Spleen (tissue), 11 donors: ENCODE measurements around the gene KLHL42. TPM values are rescaled to one million over a fixed set of nuclear protein-coding genes. Genes with fewer than 3 reads are reported as not detected.

Experiments
- DNase-seq: peaks from one replicate; pipeline ENCODE4 v3.0.0-alpha.2; 2020
- H3K27ac ChIP-seq, 8 donors: fragments of 200-600 bp; sonication (generic) in 7 of 8; 1 replicate in 4 of 8; 2 replicates in 4 of 8; pipeline versions ENCODE4 v1.5.0 to v1.8.0; 2016 to 2021; ENCODE audit warnings: inconsistent platforms in 4 of 8, mild to moderate bottlenecking in 4 of 8, moderate library complexity in 1 of 8
- H3K27me3 ChIP-seq, 7 donors: fragments of 200-600 bp; sonication (generic) in 6 of 7; replicated peaks in 1 of 7; 1 replicate in 4 of 7; 2 replicates in 3 of 7; pipeline versions ENCODE4 v1.5.0 to v1.8.0; 2016 to 2021; ENCODE audit warnings: inconsistent platforms in 3 of 7, mild to moderate bottlenecking in 1 of 7
- H3K36me3 ChIP-seq, 6 donors: fragments of 200-600 bp; sonication (generic) in 5 of 6; 1 replicate in 4 of 6; 2 replicates in 2 of 6; pipeline versions ENCODE4 v1.5.0 to v1.8.0; 2016 to 2021; ENCODE audit warnings: inconsistent platforms in 2 of 6
- H3K4me1 ChIP-seq, 6 donors: fragments of 200-600 bp; sonication (generic) in 5 of 6; 1 replicate in 3 of 6; 2 replicates in 3 of 6; pipeline versions ENCODE4 v1.5.0 to v1.8.0; 2016 to 2021; ENCODE audit warnings: inconsistent platforms in 3 of 6
- H3K4me3 ChIP-seq, 8 donors: fragments of 200-600 bp; sonication (generic) in 7 of 8; 1 replicate in 4 of 8; 2 replicates in 4 of 8; pipeline versions ENCODE4 v1.5.0 to v1.8.0; 2016 to 2021; ENCODE audit warnings: inconsistent platforms in 4 of 8, mild to moderate bottlenecking in 4 of 8, moderate library complexity in 2 of 8
- H3K9me3 ChIP-seq, 8 donors: fragments of 200-600 bp; sonication (generic) in 7 of 8; 1 replicate in 4 of 8; 2 replicates in 4 of 8; pipeline versions ENCODE4 v1.5.0 to v1.8.0; 2016 to 2021; ENCODE audit warnings: inconsistent platforms in 4 of 8
- POLR2A ChIP-seq, 3 donors: fragments of 450-650 bp; IDR thresholded peaks; one replicate each; pipeline ENCODE4 v1.5.1; 2017; ENCODE audit warnings: antibody characterized with exemption in 3 of 3, mild to moderate bottlenecking in 1 of 3
- POLR2AphosphoS5 ChIP-seq, 3 donors: sonication (generic); formaldehyde crosslinking; IDR thresholded peaks; one replicate each; pipeline ENCODE4 v1.5.1; 2017; ENCODE audit warnings: antibody characterized with exemption in 3 of 3
- WGBS, 5 donors: extraction: QIAGEN DNeasy Blood & Tissue Kit in 3 of 5; methylation state at CpG; one replicate each; pipeline versions ENCODE4 v1.1.5 to v1.1.7; 2013 to 2018; 5-methylcytosine and 5-hydroxymethylcytosine counted together
- intact Hi-C: fragments of 100-400 bp; cut with DNase I; formaldehyde crosslinking; loops from one replicate; pipeline ENCODE4 v1.15.0; 2023; ENCODE audit warnings: low total_unique reads
- polyA plus RNA-seq, 3 donors: library from polyadenylated mRNA; stranded (reverse); fragments of 200-250 nt; gene quantifications; one replicate each; pipeline ENCODE4 v1.2.1, GENCODE V29; 2013
- total RNA-seq, 7 donors: library from RNA; depleted of rRNA in 3 of 7; stranded (reverse); fragments of >200 nt in 3 of 7; fragmentation: NEBNext Ultra II Directional in 4 of 7; extraction: Animal tissue kit (Norgen Biotek cat#: 25700) in 4 of 7; gene quantifications; one replicate each; pipeline versions ENCODE4 v1.1.0 to v1.2.1, GENCODE V29; 2016 to 2021
- TF ChIP-seq, protein P1 (sequence below), 11 experiments: fragments of 200-600 bp in 7 of 11; fragments of 450-650 bp in 4 of 11; sonication (generic) in 4 of 11; IDR thresholded peaks in 8 of 11; conservative IDR thresholded peaks in 3 of 11; 1 replicate in 7 of 11; 2 replicates in 4 of 11; pipeline versions ENCODE4 v1.4.0 to v1.8.0; 2016 to 2021; ENCODE audit warnings: antibody characterized with exemption in 11 of 11, inconsistent platforms in 4 of 11, mild to moderate bottlenecking in 1 of 11
- donor health status: healthy with polysubstance abuse.
- donor health status: DM: no; HTN: no; CAD: no; lungs with moderate emphysema.
- donor health status: DM: no; HTN: no; CAD: no.
- donor health status: Bipolar disorder and iron deficiency.
- donor health status: healthy.
- donor health status: DM: no; HTN: no; CAD: no.
- donor health status: DM: yes; HTN: yes; CAD: no.

Gene KLHL42
- total and polyA plus RNA-seq, 10 donors: 4.4 to 24.9 (median 16.7) TPM

- Histone ChIP-seq H3K36me3 (peaks cover 0 to 6% (median 0%) of the 10 kb centered on the region in 6 donors), H3K4me3 (no peak overlapping the region), H3K9me3 (no peaks in the 10 kb centered on the region), H3K4me1 (no peaks in the 10 kb centered on the region), H3K27ac (no peak overlapping the region), H3K27me3 (no peaks in the 10 kb centered on the region)
- no peak for DNase-seq
- TF ChIP-seq POLR2AphosphoS5 (IDR thresholded peaks at IDR 0.05): no peak
- TF ChIP-seq, protein P1, sequence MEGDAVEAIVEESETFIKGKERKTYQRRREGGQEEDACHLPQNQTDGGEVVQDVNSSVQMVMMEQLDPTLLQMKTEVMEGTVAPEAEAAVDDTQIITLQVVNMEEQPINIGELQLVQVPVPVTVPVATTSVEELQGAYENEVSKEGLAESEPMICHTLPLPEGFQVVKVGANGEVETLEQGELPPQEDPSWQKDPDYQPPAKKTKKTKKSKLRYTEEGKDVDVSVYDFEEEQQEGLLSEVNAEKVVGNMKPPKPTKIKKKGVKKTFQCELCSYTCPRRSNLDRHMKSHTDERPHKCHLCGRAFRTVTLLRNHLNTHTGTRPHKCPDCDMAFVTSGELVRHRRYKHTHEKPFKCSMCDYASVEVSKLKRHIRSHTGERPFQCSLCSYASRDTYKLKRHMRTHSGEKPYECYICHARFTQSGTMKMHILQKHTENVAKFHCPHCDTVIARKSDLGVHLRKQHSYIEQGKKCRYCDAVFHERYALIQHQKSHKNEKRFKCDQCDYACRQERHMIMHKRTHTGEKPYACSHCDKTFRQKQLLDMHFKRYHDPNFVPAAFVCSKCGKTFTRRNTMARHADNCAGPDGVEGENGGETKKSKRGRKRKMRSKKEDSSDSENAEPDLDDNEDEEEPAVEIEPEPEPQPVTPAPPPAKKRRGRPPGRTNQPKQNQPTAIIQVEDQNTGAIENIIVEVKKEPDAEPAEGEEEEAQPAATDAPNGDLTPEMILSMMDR (IDR thresholded peaks at IDR 0.05 in 8 of 11, conservative IDR thresholded peaks at IDR 0.05 in 3 of 11): no peak
- no peak for TF ChIP-seq POLR2A (IDR thresholded peaks at IDR 0.05)
- intact Hi-C loops: no loop called here
- 0 to 66% (median 0%) methylated on average over 1 of the region's 1 CpG for WGBS, 5 donors
Observed at GRCh38 chr12:27805238-27805637, 25.2 kb downstream of the KLHL42 start.

GRCh38 chr12:27806259-27806658 lies 26.2 kb downstream of the KLHL42 start:
- DNase-seq: no peak
- intact Hi-C loops: no loop called here
- Histone ChIP-seq H3K9me3 (no peaks in the 10 kb centered on the region), H3K36me3 (peaks cover 0 to 5% (median 0%) of the 10 kb centered on the region in 6 donors), H3K4me3 (no peak overlapping the region), H3K27ac (no peak overlapping the region), H3K4me1 (no peaks in the 10 kb centered on the region), H3K27me3 (peaks cover 0 to 7% (median 0%) of the 10 kb centered on the region in 7 donors)
- 77 to 96% (median 93%) methylated on average over 4 of the region's 4 CpGs for WGBS, 5 donors
- no peak for TF ChIP-seq POLR2AphosphoS5 (IDR thresholded peaks at IDR 0.05)
- TF ChIP-seq POLR2A (IDR thresholded peaks at IDR 0.05): no peak
- TF ChIP-seq, protein P1 (IDR thresholded peaks at IDR 0.05 in 8 of 11, conservative IDR thresholded peaks at IDR 0.05 in 3 of 11): no peak

DNA sequence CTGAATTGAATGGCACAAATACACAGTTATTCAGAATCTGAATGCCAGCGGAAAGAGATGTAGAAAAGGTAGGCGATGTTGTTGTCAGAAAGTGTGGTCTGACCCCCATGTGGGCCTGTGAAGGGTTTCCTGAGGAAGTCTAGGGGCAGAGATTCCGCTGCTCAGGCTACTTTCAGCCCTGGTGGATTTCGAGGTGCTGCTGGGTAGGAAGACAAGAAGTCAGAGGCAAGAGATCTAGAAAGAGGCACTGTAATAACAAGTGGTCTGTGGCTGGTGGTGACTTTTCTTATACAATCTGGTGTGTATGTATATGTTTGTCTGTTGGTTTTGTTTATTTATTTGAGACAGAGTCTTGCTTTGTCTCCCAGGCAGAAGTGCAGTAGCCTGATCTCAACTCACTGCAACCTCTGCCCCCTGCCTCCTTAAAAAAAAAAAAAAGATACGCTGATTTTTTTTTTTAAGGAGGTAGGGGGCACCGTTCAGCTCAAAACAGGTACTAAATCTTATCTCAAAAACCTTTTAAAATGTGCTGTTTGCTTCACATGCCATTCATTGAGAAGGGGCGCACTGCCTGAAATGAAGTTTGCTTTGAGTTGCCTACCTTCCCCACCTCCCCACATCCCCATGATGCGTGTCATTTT lies 27.1 kb downstream of the KLHL42 start:
- intact Hi-C loops: no loop called here
- no peak for TF ChIP-seq POLR2AphosphoS5 (IDR thresholded peaks at IDR 0.05)
- no peak for TF ChIP-seq POLR2A (IDR thresholded peaks at IDR 0.05)
- TF ChIP-seq, protein P1 (IDR thresholded peaks at IDR 0.05 in 8 of 11, conservative IDR thresholded peaks at IDR 0.05 in 3 of 11): no peak
- Histone ChIP-seq H3K27ac (no peak overlapping the region), H3K9me3 (no peaks in the 10 kb centered on the region), H3K27me3 (peaks cover 0 to 11% (median 0%) of the 10 kb centered on the region in 7 donors), H3K4me3 (no peak overlapping the region), H3K4me1 (no peaks in the 10 kb centered on the region), H3K36me3 (no peaks in the 10 kb centered on the region)
- DNase-seq: no peak
- 41 to 50% (median 46%) methylated on average over 8 of the region's 8 CpGs for WGBS, 5 donors

DNA sequence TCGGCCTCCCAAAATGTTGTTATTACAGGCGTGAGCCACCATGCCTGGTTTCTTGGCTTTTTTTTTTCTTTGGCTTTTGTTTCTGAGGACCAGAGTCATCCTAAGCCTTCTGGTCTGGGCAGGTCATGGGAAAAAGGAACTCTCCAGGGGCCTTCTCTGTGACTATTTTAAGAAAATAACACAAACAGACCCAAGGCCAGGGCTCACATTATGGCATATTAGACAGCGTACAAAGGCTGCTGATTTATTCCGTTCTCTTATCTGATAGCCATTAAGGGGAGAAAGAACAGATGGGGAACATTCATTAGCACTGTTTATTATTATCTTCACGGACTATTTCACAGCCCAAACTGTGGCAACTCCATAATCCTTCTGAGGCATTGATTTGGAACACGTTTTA lies 28.8 kb downstream of the KLHL42 start:
- Histone ChIP-seq H3K27me3 (peaks cover 0 to 11% (median 0%) of the 10 kb centered on the region in 7 donors), H3K27ac (no peak overlapping the region), H3K4me1 (no peaks in the 10 kb centered on the region), H3K36me3 (no peaks in the 10 kb centered on the region), H3K4me3 (no peak overlapping the region), H3K9me3 (no peaks in the 10 kb centered on the region)
- WGBS, 5 donors: 58 to 73% (median 64%) methylated on average over 6 of the region's 6 CpGs
- no peak for DNase-seq
- TF ChIP-seq POLR2A (IDR thresholded peaks at IDR 0.05) (no peak), POLR2AphosphoS5 (IDR thresholded peaks at IDR 0.05) (no peak)
- TF ChIP-seq, protein P1 (IDR thresholded peaks at IDR 0.05 in 8 of 11, conservative IDR thresholded peaks at IDR 0.05 in 3 of 11): no peak
- intact Hi-C loops: no loop called here
